Measurements from ENCODE around the gene CDAN1.

CDAN1 gene

GRCh38 chr15:42733027-42733426 is 3.9 kb downstream of the CDAN1 start:
- no peak for DNase-seq (ENCODE audit: low read depth in 1 of 2, low spot score in 1 of 2)
- TF ChIP-seq POLR2AphosphoS5 (IDR thresholded peaks at IDR 0.05; ENCODE audit: low read depth) (no peak), SPI1 (IDR thresholded peaks at IDR 0.05; ENCODE audit: borderline replicate concordance, low read depth) (no peak), GABPA (IDR thresholded peaks at IDR 0.05; ENCODE audit: low read depth) (no peak), REST (IDR thresholded peaks at IDR 0.05; ENCODE audit: insufficient replicate concordance, low read depth) (no peak), CTCF (IDR thresholded peaks at IDR 0.05; ENCODE audit: insufficient read depth, low read length) (no peak)

GRCh38 chr15:42732095-42732827 is 4.7 kb downstream of the CDAN1 start:
- DNase-seq (ENCODE audit: low read depth in 1 of 2, low spot score in 1 of 2): no peak
- TF ChIP-seq POLR2AphosphoS5 (IDR thresholded peaks at IDR 0.05; ENCODE audit: low read depth): no peak
- Histone ChIP-seq H3K4me3 (replicated peaks; ENCODE audit: insufficient read depth, low read length) (no peak overlapping the region), H3K27me3 (ENCODE audit: insufficient read depth, poor library complexity, severe bottlenecking) (no peaks in the 10 kb centered on the region), H3K27ac (replicated peaks) (no peak overlapping the region)

More at GRCh38 chr15:42733027-42733426, 3.9 kb downstream of the CDAN1 start:
- no peak overlapping the region for H3K27ac ChIP-seq (replicated peaks)
- no peak overlapping the region for H3K4me3 ChIP-seq (replicated peaks; ENCODE audit: insufficient read depth, low read length)
- no peaks in the 10 kb centered on the region for H3K27me3 ChIP-seq (ENCODE audit: insufficient read depth, poor library complexity, severe bottlenecking)

GRCh38 chr15:42731461-42731860 is 5.5 kb downstream of the CDAN1 start:
- no peak for TF ChIP-seq POLR2AphosphoS5 (IDR thresholded peaks at IDR 0.05; ENCODE audit: low read depth)
- no peak for TF ChIP-seq REST (IDR thresholded peaks at IDR 0.05; ENCODE audit: insufficient replicate concordance, low read depth)
- TF ChIP-seq CTCF (IDR thresholded peaks at IDR 0.05; ENCODE audit: insufficient read depth, low read length): no peak
- no peak for TF ChIP-seq SPI1 (IDR thresholded peaks at IDR 0.05; ENCODE audit: borderline replicate concordance, low read depth)
- no peak for TF ChIP-seq GABPA (IDR thresholded peaks at IDR 0.05; ENCODE audit: low read depth)
- no peak for DNase-seq (ENCODE audit: low read depth in 1 of 2, low spot score in 1 of 2)
- H3K27me3 ChIP-seq (ENCODE audit: insufficient read depth, poor library complexity, severe bottlenecking): no peaks in the 10 kb centered on the region
- H3K4me3 ChIP-seq (replicated peaks; ENCODE audit: insufficient read depth, low read length): no peak overlapping the region
- no peak overlapping the region for H3K27ac ChIP-seq (replicated peaks)

- H3K27me3 ChIP-seq (ENCODE audit: insufficient read depth, poor library complexity, severe bottlenecking): no peaks in the 10 kb centered on the region
- H3K4me3 ChIP-seq (replicated peaks; ENCODE audit: insufficient read depth, low read length): no peak overlapping the region
- DNase-seq (ENCODE audit: low read depth in 1 of 2, low spot score in 1 of 2): no peak
- H3K27ac ChIP-seq (replicated peaks): peak overlapping the region; percentile 45
- TF ChIP-seq SPI1 (IDR thresholded peaks at IDR 0.05; ENCODE audit: borderline replicate concordance, low read depth): no peak
- no peak for TF ChIP-seq CTCF (IDR thresholded peaks at IDR 0.05; ENCODE audit: insufficient read depth, low read length)
Observed at GRCh38 chr15:42730536-42730935, 6.4 kb downstream of the CDAN1 start.
